ENCODE data around the gene CRYBB2. TPM values are rescaled to one million over a fixed set of nuclear protein-coding genes. Genes with fewer than 3 reads are reported as not detected.
A peak's percentile ranks its signal among the peaks of the same experiment; 100 is the strongest.
"Not testable (repeated sequence)": the region's sequence is repeated elsewhere in the genome, so short reads cannot be mapped to it uniquely, and the experiment has no call there.

Gene CRYBB2
- polyA plus RNA-seq, 1 of the 3 experiments (the other 2 are of a cell fraction), result 0.69 TPM

DNA sequence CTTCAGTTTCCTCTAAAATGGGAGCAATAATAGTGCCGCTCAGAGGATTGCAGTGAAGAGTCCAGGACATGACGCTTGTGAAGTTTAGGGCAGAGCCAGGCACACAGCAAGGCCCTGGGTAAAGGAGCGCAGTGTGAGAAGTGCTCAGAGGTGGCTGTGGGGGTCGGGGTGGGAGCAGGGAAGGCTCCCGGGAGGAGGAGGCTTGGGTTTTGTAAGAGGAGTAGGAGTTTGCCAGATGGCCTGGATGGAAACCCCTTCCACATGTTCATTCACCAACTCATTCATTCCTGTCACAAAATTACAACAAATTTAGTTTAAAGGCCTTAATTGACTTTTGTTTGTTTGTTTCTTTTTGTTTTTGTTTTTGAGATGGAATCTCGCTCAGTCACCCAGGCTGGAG, 17.0 kb downstream of the CRYBB2 start:
- Histone ChIP-seq H3K4me1 (ENCODE audit: control insufficient read depth in 1 of 2, insufficient read depth in 2 of 2, low read depth in 1 of 2, low read length in 1 of 2) (peaks cover 0 to 4% of the 10 kb centered on the region in 2 experiments; a peak in 1 of 4 replicates), H3K9me2 (no peaks in the 10 kb centered on the region), H3K27ac (ENCODE audit: low read depth in 2 of 2, low read length in 1 of 2) (no peak overlapping the region), H3K9me3 (no peaks in the 10 kb centered on the region), H3K9ac (no peak overlapping the region), H3F3A (replicated peaks; ENCODE audit: insufficient read depth) (no peaks in the 10 kb centered on the region), H3K4me3 (ENCODE audit: low read depth in 2 of 2, low read length in 1 of 2) (peak overlapping the region in 1 of 2 experiments; percentile 38; a peak in 1 of 4 replicates), H4K20me1 (ENCODE audit: insufficient read depth) (no peaks in the 10 kb centered on the region), H3K79me2 (ENCODE audit: insufficient read depth) (no peaks in the 10 kb centered on the region), H3K27me3 (ENCODE audit: insufficient read depth) (no peaks in the 10 kb centered on the region), H2AFZ (ENCODE audit: low read depth) (0 out of 2 replicates have a peak overlapping the region, but pooled peaks have one; percentile 77), H3K36me3 (replicated peaks in 1 of 2; ENCODE audit: control insufficient read depth in 1 of 2, insufficient read depth in 2 of 2, low read length in 1 of 2) (no peaks in the 10 kb centered on the region), H3K4me2 (peak overlapping the region; percentile 39)
- POLR2A ChIA-PET, result no interaction called here
- CTCF ChIA-PET, result interaction anchor here (0.6 to 3.9 kb wide), 32 partner anchors 10 to 1099 kb away, joined by 3 to 52 read pairs (median 4); partner anchors contain the start of gene CRYBB3
- no peak for DNase-seq
- 74% methylated on average over 6 of the region's 6 CpGs for WGBS (ENCODE audit: low lambda C conversion rate)
- TF ChIP-seq RAD21 (IDR thresholded peaks at IDR 0.05; ENCODE audit: low read length), result no peak
- TF ChIP-seq NFIC (IDR thresholded peaks at IDR 0.05; ENCODE audit: borderline replicate concordance), result no peak
- TF ChIP-seq FOXM1 (IDR thresholded peaks at IDR 0.05; ENCODE audit: low read depth), result no peak
- TF ChIP-seq GABPA (IDR thresholded peaks at IDR 0.05; ENCODE audit: low read depth), result no peak
- no peak for TF ChIP-seq TCF12 (IDR thresholded peaks at IDR 0.05)
- no peak for TF ChIP-seq GATA2 (CRISPR knock-in tag; IDR thresholded peaks at IDR 0.05)
- TF ChIP-seq, protein P1, sequence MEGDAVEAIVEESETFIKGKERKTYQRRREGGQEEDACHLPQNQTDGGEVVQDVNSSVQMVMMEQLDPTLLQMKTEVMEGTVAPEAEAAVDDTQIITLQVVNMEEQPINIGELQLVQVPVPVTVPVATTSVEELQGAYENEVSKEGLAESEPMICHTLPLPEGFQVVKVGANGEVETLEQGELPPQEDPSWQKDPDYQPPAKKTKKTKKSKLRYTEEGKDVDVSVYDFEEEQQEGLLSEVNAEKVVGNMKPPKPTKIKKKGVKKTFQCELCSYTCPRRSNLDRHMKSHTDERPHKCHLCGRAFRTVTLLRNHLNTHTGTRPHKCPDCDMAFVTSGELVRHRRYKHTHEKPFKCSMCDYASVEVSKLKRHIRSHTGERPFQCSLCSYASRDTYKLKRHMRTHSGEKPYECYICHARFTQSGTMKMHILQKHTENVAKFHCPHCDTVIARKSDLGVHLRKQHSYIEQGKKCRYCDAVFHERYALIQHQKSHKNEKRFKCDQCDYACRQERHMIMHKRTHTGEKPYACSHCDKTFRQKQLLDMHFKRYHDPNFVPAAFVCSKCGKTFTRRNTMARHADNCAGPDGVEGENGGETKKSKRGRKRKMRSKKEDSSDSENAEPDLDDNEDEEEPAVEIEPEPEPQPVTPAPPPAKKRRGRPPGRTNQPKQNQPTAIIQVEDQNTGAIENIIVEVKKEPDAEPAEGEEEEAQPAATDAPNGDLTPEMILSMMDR (IDR thresholded peaks at IDR 0.05), result no peak
- no peak for TF ChIP-seq YY1 (IDR thresholded peaks at IDR 0.05; ENCODE audit: low read depth)
- TF ChIP-seq MEF2A (IDR thresholded peaks at IDR 0.05; ENCODE audit: borderline replicate concordance, low read depth), result no peak
- TF ChIP-seq, protein P2, sequence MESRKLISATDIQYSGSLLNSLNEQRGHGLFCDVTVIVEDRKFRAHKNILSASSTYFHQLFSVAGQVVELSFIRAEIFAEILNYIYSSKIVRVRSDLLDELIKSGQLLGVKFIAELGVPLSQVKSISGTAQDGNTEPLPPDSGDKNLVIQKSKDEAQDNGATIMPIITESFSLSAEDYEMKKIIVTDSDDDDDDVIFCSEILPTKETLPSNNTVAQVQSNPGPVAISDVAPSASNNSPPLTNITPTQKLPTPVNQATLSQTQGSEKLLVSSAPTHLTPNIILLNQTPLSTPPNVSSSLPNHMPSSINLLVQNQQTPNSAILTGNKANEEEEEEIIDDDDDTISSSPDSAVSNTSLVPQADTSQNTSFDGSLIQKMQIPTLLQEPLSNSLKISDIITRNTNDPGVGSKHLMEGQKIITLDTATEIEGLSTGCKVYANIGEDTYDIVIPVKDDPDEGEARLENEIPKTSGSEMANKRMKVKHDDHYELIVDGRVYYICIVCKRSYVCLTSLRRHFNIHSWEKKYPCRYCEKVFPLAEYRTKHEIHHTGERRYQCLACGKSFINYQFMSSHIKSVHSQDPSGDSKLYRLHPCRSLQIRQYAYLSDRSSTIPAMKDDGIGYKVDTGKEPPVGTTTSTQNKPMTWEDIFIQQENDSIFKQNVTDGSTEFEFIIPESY (IDR thresholded peaks at IDR 0.05; ENCODE audit: borderline replicate concordance, low read depth), result no peak
- TF ChIP-seq NRF1 (IDR thresholded peaks at IDR 0.05; ENCODE audit: low read depth, low read length), result no peak
- TF ChIP-seq, protein P3, sequence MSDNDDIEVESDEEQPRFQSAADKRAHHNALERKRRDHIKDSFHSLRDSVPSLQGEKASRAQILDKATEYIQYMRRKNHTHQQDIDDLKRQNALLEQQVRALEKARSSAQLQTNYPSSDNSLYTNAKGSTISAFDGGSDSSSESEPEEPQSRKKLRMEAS (IDR thresholded peaks at IDR 0.05; ENCODE audit: low read depth), result no peak
- no peak for TF ChIP-seq SMC3 (IDR thresholded peaks at IDR 0.05; ENCODE audit: low read depth, low read length)

DNA sequence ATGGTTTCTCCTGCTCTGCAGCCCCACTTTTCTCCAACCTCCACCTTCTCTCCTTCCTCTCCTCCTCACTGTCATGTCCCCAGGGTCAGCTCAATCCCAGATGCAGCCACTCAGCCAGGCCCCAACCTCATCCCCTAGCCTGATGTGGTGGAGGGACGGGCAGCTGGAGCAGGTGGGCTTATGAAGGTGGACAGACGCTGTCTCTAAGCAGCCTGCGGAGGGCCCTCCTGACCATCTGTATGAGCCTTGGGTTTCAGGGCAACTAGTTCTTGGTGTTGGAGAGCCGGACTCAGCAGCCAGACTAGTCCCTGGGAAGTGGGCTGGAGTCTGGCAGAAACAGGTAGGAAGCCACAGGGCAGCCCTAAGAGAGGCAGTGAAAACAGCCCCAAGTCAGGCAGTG, 18.1 kb downstream of the CRYBB2 start:
- Histone ChIP-seq H3K27ac (ENCODE audit: low read depth in 2 of 2, low read length in 1 of 2) (no peak overlapping the region), H3K4me2 (no peak overlapping the region), H3K36me3 (replicated peaks in 1 of 2; ENCODE audit: control insufficient read depth in 1 of 2, insufficient read depth in 2 of 2, low read length in 1 of 2) (no peaks in the 10 kb centered on the region), H3K9me2 (no peaks in the 10 kb centered on the region), H3K9ac (no peak overlapping the region), H3F3A (replicated peaks; ENCODE audit: insufficient read depth) (no peaks in the 10 kb centered on the region), H4K20me1 (ENCODE audit: insufficient read depth) (no peaks in the 10 kb centered on the region), H3K79me2 (ENCODE audit: insufficient read depth) (no peaks in the 10 kb centered on the region), H2AFZ (ENCODE audit: low read depth) (no peak overlapping the region), H3K4me1 (ENCODE audit: control insufficient read depth in 1 of 2, insufficient read depth in 2 of 2, low read depth in 1 of 2, low read length in 1 of 2) (peaks cover 0 to 4% of the 10 kb centered on the region in 2 experiments; a peak in 1 of 4 replicates), H3K9me3 (no peaks in the 10 kb centered on the region), H3K4me3 (ENCODE audit: low read depth in 2 of 2, low read length in 1 of 2) (no peak overlapping the region), H3K27me3 (ENCODE audit: insufficient read depth) (no peaks in the 10 kb centered on the region)
- TF ChIP-seq RAD21 (IDR thresholded peaks at IDR 0.05; ENCODE audit: low read length) (peak; percentile 27), SMC3 (IDR thresholded peaks at IDR 0.05; ENCODE audit: low read depth, low read length) (no peak)
- POLR2A ChIA-PET, result no interaction called here
- 86% methylated on average over 4 of the region's 4 CpGs for WGBS (ENCODE audit: low lambda C conversion rate)
- DNase-seq, result no peak
- CTCF ChIA-PET, result interaction anchor here (0.7 to 3.9 kb wide), 2 partner anchors 464 to 535 kb away, joined by 3 to 52 read pairs; no protein-coding TSS in a partner anchor

DNA sequence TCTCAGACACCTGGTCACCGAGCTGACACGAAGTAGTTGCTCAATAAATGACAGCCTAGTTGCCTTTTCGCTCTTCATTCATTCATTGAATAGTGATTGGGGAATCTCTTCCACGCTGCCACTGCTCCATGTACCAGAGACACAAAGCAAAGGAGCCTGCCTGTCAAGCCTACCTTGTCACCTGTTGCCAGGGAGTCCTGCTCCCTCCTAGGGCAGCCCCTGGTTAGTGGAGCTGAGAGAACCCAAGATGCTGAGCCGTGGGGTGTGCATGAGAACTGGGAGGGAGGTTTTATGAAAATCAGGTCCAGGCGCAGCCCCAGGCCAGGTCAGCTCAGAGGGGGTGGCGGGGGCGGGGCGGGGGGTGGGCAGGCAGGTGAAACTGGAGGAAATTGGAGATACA, 18.6 kb downstream of the CRYBB2 start:
- H2AFZ ChIP-seq (ENCODE audit: low read depth); POLR2A ChIA-PET; CTCF ChIA-PET; H3K9me3 ChIP-seq; H3K27me3 ChIP-seq (ENCODE audit: insufficient read depth); H3F3A ChIP-seq (replicated peaks; ENCODE audit: insufficient read depth); H3K4me1 ChIP-seq (ENCODE audit: control insufficient read depth in 1 of 2, insufficient read depth in 2 of 2, low read depth in 1 of 2, low read length in 1 of 2); DNase-seq; H3K9me2 ChIP-seq; H4K20me1 ChIP-seq (ENCODE audit: insufficient read depth); H3K4me3 ChIP-seq (ENCODE audit: low read depth in 2 of 2, low read length in 1 of 2); H3K4me2 ChIP-seq; H3K36me3 ChIP-seq (replicated peaks in 1 of 2; ENCODE audit: control insufficient read depth in 1 of 2, insufficient read depth in 2 of 2, low read length in 1 of 2); H3K79me2 ChIP-seq (ENCODE audit: insufficient read depth); H3K27ac ChIP-seq (ENCODE audit: low read depth in 2 of 2, low read length in 1 of 2); H3K9ac ChIP-seq: not testable (repeated sequence)
- WGBS (ENCODE audit: low lambda C conversion rate), result 62% methylated on average over 9 of the region's 9 CpGs

DNA sequence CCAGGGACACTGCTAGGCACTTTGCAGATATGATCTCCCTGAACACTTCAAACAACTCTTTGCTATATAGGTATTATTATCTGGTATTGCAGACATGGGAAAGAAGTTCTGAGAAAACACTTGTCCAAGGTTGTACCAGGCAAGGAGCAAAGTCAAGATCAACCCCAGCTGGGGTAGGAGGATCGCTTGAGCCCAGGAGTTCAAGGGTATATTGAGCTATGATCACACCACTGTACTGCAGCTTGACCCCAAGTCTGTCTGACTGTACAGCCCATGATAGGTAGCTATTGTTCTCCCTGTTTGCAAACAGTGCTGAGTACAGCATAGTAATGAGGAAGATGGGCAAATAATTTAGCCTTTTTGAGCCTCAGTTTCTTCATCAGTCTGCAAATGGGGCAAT, 35.7 kb downstream of the CRYBB2 start:
- H2AFZ ChIP-seq (ENCODE audit: low read depth); H3K9me2 ChIP-seq; H3K4me3 ChIP-seq (ENCODE audit: low read depth in 2 of 2, low read length in 1 of 2); H3K9ac ChIP-seq; H3K9me3 ChIP-seq; H3F3A ChIP-seq (replicated peaks; ENCODE audit: insufficient read depth); H3K27ac ChIP-seq (ENCODE audit: low read depth in 2 of 2, low read length in 1 of 2); POLR2A ChIA-PET; H3K36me3 ChIP-seq (replicated peaks in 1 of 2; ENCODE audit: control insufficient read depth in 1 of 2, insufficient read depth in 2 of 2, low read length in 1 of 2); H3K79me2 ChIP-seq (ENCODE audit: insufficient read depth); DNase-seq; H3K4me2 ChIP-seq; H3K4me1 ChIP-seq (ENCODE audit: control insufficient read depth in 1 of 2, insufficient read depth in 2 of 2, low read depth in 1 of 2, low read length in 1 of 2); H4K20me1 ChIP-seq (ENCODE audit: insufficient read depth); H3K27me3 ChIP-seq (ENCODE audit: insufficient read depth); CTCF ChIA-PET: not testable (repeated sequence)
- WGBS (ENCODE audit: low lambda C conversion rate), result 11% methylated on average over 1 of the region's 1 CpG

Data from SK-N-SH (cell line).